GM12872 (cell line): Measurements from ENCODE around the gene THBD.
A peak's percentile ranks its signal among the peaks of the same experiment; 100 is the strongest.

ENCODE experiments used
- TF ChIP-seq, protein P1 (sequence below): IDR thresholded peaks from 3 replicates; pipeline ENCODE4 v1.5.1; 2011; ENCODE audit warnings: low read depth, mild to moderate bottlenecking, low read length, moderate library complexity; ENCODE audit not compliant: insufficient read depth

Gene THBD

DNA sequence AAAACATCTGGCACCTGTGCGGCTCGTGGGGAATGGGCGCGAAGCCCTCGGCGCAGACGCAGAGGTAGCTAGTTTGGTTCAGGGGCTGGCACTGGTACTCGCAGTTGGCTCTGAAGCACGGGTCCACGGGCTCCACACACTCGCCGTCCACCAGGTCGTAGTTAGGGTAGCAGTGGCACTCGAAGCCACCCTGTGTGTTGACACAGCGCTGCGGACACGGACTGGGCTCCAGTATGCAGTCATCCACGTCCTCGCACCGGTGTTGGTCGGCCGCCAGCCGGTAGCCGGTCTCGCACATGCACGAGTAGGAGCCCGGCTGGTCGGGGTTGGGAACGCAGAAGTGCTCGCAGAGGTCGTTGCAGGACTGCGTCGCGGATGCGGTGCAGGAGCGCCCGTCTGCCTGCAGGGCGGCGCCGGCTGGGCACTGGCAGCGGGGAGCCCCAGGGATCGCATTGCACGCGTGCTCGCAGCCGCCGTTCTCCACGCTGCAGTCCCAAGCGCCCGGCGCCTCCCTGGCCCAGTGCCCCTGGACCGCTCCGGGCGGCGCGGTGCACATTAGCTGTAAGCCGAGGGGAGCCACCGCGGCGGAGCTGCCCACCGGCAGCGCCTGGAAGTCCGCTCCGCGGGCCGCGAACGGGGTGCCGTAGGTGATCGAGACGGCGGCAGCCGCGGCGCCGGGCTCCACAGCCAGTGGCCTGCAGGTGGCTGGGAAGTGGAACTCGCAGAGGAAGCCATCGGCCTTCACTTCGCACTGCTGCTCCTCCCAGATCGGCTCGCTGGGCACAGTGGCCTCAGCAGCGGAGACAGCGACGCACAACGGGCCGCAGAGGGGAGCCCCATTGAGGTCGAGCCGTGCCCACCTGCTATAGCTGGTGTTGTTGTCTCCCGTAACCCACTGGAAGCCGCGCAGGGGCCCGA, 930 bp downstream of the THBD start:
- TF ChIP-seq, protein P1, sequence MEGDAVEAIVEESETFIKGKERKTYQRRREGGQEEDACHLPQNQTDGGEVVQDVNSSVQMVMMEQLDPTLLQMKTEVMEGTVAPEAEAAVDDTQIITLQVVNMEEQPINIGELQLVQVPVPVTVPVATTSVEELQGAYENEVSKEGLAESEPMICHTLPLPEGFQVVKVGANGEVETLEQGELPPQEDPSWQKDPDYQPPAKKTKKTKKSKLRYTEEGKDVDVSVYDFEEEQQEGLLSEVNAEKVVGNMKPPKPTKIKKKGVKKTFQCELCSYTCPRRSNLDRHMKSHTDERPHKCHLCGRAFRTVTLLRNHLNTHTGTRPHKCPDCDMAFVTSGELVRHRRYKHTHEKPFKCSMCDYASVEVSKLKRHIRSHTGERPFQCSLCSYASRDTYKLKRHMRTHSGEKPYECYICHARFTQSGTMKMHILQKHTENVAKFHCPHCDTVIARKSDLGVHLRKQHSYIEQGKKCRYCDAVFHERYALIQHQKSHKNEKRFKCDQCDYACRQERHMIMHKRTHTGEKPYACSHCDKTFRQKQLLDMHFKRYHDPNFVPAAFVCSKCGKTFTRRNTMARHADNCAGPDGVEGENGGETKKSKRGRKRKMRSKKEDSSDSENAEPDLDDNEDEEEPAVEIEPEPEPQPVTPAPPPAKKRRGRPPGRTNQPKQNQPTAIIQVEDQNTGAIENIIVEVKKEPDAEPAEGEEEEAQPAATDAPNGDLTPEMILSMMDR = peak; percentile 39; the same call in 2 of the 3 replicates

DNA sequence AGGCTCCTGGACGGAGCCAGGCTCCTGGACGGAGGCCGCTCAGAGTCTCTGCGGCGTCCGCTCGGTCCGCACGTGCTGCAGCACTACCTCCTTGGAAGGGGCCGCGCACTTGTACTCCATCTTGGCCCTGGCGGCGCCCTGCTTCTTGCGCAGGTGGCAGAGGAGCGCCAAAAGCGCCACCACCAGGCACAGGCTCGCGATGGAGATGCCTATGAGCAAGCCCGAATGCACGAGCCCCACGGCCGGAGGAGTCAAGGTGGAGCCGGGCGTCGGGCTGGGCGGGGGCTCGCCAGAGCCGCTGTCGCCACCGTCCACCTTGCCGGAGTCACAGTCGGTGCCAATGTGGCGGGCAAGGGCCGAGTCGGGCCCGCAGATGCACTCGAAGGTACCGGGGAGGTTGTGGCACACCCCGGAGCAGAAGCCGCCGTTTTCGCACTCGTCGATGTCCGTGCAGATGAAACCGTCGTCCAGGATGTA, 1.7 kb downstream of the THBD start:
- TF ChIP-seq, protein P1 = no peak

DNA sequence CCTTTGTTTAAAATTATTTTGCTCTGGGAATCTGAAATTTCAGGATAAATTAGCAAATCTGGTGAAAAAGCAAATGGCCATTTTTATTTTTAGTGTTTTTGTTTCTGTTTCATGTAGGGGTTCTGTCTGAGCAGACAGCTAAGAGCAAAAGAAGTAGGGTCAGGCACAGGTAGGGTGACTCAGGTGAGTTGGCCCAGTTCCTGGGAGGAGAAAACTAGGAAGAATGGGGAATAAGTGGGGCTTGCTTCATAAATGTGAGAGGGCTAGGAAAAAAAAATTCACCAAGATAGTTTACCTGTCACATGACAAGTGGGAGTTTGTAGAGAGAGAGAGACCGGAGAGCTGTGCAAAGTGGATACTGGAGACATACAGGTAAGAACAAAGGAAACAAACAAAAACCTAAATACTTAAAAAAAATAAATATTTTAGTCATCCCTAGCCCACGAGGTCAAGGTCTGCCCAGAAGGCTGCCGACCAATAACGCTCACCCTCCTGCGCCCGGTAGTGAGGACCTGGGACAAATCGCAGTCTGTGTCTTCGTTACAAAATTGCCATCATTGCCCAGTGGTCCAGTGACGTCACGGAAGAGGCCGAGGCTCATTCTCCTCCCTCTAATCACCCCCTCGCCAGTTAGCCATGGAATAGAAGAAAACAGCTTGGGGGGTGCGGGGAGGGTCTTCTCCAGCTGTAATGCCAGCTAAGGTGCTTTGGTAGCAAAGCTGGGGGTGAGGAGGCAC, 2.3 kb downstream of the THBD start:
- TF ChIP-seq, protein P1 = no peak

DNA sequence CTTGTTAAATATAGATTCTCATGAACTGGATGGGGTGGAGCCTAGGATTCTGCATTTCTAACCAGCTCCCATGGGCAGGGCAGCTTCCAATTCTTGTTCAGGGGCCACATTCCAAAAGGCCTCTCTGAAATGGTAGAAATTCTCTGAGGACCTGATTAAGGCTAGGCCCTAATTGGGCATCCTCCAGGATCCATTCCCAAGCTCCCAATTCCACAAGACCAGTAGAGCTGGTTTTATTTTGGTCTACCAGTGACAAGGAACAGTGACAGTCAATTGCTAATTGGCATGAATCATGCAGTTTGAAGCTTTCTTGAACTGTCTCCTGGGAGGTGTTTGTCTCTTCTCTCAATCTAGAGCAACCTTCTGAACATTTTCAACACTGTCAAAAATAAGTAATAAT, 3.0 kb downstream of the THBD start:
- TF ChIP-seq, protein P1 = no peak

DNA sequence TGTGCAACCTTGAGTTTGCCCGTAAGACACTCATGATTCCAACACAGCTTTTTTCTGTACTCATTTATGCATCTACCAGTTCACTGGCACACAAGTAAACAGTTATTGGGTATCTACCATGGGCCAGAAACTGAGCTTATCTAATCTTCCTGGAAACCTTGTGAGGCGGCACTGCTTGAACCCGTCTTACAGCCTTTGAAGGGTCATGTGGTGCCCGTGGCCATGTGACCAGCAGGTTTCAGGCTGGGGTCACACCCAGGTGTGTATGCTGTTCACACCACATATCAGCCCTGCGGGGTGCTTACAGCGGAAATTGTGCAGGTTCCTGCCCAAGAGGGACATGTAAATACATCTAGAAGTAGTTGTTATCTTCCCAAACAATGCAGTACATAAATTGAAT, 6.1 kb downstream of the THBD start:
- TF ChIP-seq, protein P1 = no peak

DNA sequence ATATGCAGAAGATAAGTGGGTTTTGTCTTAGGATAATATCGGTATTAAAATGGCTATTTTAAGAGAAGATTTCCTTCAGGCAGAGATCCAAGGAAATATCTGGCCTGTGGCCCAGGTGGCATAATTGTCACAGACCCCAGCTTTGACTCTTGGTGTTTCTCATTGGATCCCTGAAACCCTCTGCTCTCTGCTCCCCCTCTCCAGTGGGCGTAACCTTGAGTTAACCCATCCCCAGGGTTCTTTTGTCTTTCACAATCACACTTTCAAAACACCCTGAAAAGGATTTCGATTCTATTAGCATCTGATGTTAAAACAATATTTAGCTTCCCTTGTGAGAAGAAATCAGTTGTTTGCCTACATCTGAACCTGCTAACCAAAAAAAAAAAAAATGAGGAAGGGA, 7.2 kb downstream of the THBD start:
- TF ChIP-seq, protein P1 = no peak

DNA sequence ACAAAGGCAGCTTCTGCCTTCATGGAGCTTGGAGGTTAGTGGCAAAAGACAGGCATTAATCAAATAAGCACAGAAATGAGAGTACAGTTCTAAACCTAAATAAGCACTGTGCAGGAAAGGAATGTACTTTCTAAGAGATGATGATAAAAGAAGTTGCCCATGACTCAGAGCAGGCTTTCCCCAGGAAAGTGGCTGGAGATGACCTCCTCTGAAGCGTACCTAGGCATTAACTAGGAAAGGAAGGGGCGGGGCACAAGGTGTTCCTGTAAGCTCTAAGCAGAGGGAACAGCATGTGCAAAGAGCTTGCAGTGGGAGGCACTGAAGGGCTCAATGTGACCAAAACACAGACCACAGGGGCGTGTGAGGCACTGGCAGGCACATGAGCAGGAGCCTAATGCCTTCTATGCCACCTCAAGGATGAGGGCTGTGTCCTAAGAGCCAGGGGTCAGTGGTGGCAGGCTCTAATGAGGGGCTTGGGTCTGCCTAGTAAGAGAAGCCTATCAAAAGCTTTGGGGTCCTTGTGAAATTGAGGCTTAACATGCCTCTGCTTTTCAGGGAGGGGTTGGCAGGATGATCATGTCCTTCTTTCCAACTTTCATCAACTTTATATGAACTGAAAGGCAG, 9.5 kb downstream of the THBD start:
- TF ChIP-seq, protein P1 = no peak
